HepG2 (cell line): ENCODE results near the gene NMU. TPM values are rescaled to one million over a fixed set of nuclear protein-coding genes. Genes with fewer than 3 reads are reported as not detected.

Source experiments
- ASH2L ChIP-seq: fragments of 300-600, 200-600 bp; sonication (generic); IDR thresholded peaks from 2 replicates; pipeline ENCODE4 v1.7.0; 2017; ENCODE audit warnings: low read depth, mild to moderate bottlenecking, moderate library complexity, mixed read lengths, low read length; ENCODE audit not compliant: insufficient read length
- CREB1 ChIP-seq, 2 experiments: fragments of 450-650 bp in 1 of 2; IDR thresholded peaks; 2 replicates each; pipeline ENCODE4 v1.6.1; 2016 to 2017; ENCODE audit warnings: control low read depth in 1 of 2, mild to moderate bottlenecking in 1 of 2, missing compliant biosample characterization in 1 of 2, missing genetic modification characterization in 1 of 2
- KDM2A ChIP-seq: sonication (generic); formaldehyde crosslinking; IDR thresholded peaks from 2 replicates; pipeline ENCODE4 v1.4.0; 2020; ENCODE audit warnings: low read depth, missing genetic modification reagents, borderline replicate concordance
- MZF1 ChIP-seq: sonication (generic); formaldehyde crosslinking; IDR thresholded peaks from 2 replicates; pipeline ENCODE4 v1.8.1; 2023; ENCODE audit warnings: mild to moderate bottlenecking, missing genetic modification reagents, borderline replicate concordance
- NAIF1 ChIP-seq: sonication (generic); formaldehyde crosslinking; IDR thresholded peaks from 2 replicates; pipeline ENCODE4 v1.5.0; 2020; ENCODE audit warnings: mild to moderate bottlenecking, missing genetic modification reagents, borderline replicate concordance
- PAF1 ChIP-seq: IDR thresholded peaks from 2 replicates; pipeline ENCODE4 v1.6.1; 2016; ENCODE audit warnings: missing genetic modification reagents, missing compliant biosample characterization
- PPARG ChIP-seq: conservative IDR thresholded peaks from 2 replicates; pipeline ENCODE4 v1.6.1; 2016; ENCODE audit warnings: missing biosample characterization, missing genetic modification reagents
- RCOR2 ChIP-seq: IDR thresholded peaks from 2 replicates; pipeline ENCODE4 v1.6.1; 2016; ENCODE audit warnings: missing biosample characterization, missing genetic modification reagents
- SAP130 ChIP-seq: IDR thresholded peaks from 2 replicates; pipeline ENCODE4 v1.6.1; 2016; ENCODE audit warnings: low read depth
- SMYD3 ChIP-seq: sonication (generic); formaldehyde crosslinking; IDR thresholded peaks from 2 replicates; pipeline ENCODE4 v1.8.1; 2023; ENCODE audit warnings: mild to moderate bottlenecking, missing genetic modification reagents
- SNRNP70 ChIP-seq: fragments of 200-400 bp; formaldehyde crosslinking; IDR thresholded peaks from 2 replicates; pipeline ENCODE4 v1.6.1; 2017; ENCODE audit warnings: mild to moderate bottlenecking, low read depth, low read length, moderate library complexity
- TARDBP ChIP-seq: sonication (generic); formaldehyde crosslinking; IDR thresholded peaks from 2 replicates; pipeline ENCODE4 v1.8.0; 2022; ENCODE audit warnings: mild to moderate bottlenecking, missing genetic modification reagents
- TCF7 ChIP-seq: sonication (generic); IDR thresholded peaks from 2 replicates; pipeline ENCODE4 v1.6.1; 2016; ENCODE audit warnings: antibody characterized with exemption, low read depth
- TOE1 ChIP-seq: sonication (generic); formaldehyde crosslinking; IDR thresholded peaks from 2 replicates; pipeline ENCODE4 v1.4.0; 2020; ENCODE audit warnings: mild to moderate bottlenecking, missing genetic modification reagents
- XBP1 ChIP-seq: sonication (generic); formaldehyde crosslinking; IDR thresholded peaks from 2 replicates; pipeline ENCODE4 v1.5.0; 2020; ENCODE audit warnings: missing genetic modification reagents
- XRCC5 ChIP-seq: fragments of 200-400 bp; formaldehyde crosslinking; optimal IDR thresholded peaks from 2 replicates; pipeline ENCODE3; 2017; ENCODE audit warnings: mild to moderate bottlenecking, low read length
- ZBTB4 ChIP-seq: sonication (generic); formaldehyde crosslinking; IDR thresholded peaks from 2 replicates; pipeline ENCODE4 v1.4.0; 2020; ENCODE audit warnings: missing genetic modification reagents, mild to moderate bottlenecking, borderline replicate concordance
- ZNF235 ChIP-seq: sonication (generic); formaldehyde crosslinking; IDR thresholded peaks from 2 replicates; pipeline ENCODE4 v1.8.1; 2023; ENCODE audit warnings: mild to moderate bottlenecking, missing genetic modification reagents, borderline replicate concordance
- ZNF333 ChIP-seq: sonication (generic); formaldehyde crosslinking; IDR thresholded peaks from 2 replicates; pipeline ENCODE4 v1.4.0; 2020; ENCODE audit warnings: mild to moderate bottlenecking, missing genetic modification reagents, borderline replicate concordance
- ZNF484 ChIP-seq: sonication (generic); formaldehyde crosslinking; IDR thresholded peaks from 2 replicates; pipeline ENCODE4 v1.5.1; 2020; ENCODE audit warnings: mild to moderate bottlenecking, low read depth, missing genetic modification reagents, borderline replicate concordance
- ZNF580 ChIP-seq: IDR thresholded peaks from 2 replicates; pipeline ENCODE4 v1.6.1; 2016; ENCODE audit warnings: low read depth, borderline replicate concordance
- ZNF672 ChIP-seq: sonication (generic); formaldehyde crosslinking; IDR thresholded peaks from 2 replicates; pipeline ENCODE4 v1.8.1; 2022; ENCODE audit warnings: missing genetic modification reagents
- polyA plus RNA-seq, 8 experiments: library from polyadenylated mRNA; depleted of rRNA in 3 of 8; stranded (reverse) in 7 of 8; unstranded in 1 of 8; fragments of >200 nt; fragmentation: Illumina TruSeq in 4 of 8; extraction: Trizol in 4 of 8; gene quantifications; 2 replicates each; pipeline versions ENCODE4 v1.2.1 to v1.2.3, GENCODE V29; 2011 to 2016; ENCODE audit warnings: low read depth in 4 of 8, missing spikeins in 1 of 8, mixed read lengths in 1 of 8; ENCODE audit not compliant: insufficient read depth in 1 of 8
- total RNA-seq, 5 experiments: library from RNA; depleted of rRNA; stranded (reverse); fragments of >200 nt; fragmentation: Illumina TruSeq; extraction: Trizol; gene quantifications; 2 replicates each; pipeline ENCODE4 v1.2.3, GENCODE V29; 2016; ENCODE audit warnings: low read depth in 1 of 5
- TF ChIP-seq, protein P1 (sequence below): sonication (generic); formaldehyde crosslinking; IDR thresholded peaks from 2 replicates; pipeline ENCODE4 v1.4.0; 2020; ENCODE audit warnings: missing genetic modification reagents, borderline replicate concordance
- TF ChIP-seq, protein P2 (sequence below): sonication (generic); formaldehyde crosslinking; IDR thresholded peaks from 2 replicates; pipeline ENCODE4 v1.5.1; 2020; ENCODE audit warnings: mild to moderate bottlenecking, missing genetic modification reagents, borderline replicate concordance

NMU gene
- total and polyA plus RNA-seq, 2 of the 13 experiments (the other 11 are each of a cell fraction or from before 2014, with no cell fraction given): not detected

DNA sequence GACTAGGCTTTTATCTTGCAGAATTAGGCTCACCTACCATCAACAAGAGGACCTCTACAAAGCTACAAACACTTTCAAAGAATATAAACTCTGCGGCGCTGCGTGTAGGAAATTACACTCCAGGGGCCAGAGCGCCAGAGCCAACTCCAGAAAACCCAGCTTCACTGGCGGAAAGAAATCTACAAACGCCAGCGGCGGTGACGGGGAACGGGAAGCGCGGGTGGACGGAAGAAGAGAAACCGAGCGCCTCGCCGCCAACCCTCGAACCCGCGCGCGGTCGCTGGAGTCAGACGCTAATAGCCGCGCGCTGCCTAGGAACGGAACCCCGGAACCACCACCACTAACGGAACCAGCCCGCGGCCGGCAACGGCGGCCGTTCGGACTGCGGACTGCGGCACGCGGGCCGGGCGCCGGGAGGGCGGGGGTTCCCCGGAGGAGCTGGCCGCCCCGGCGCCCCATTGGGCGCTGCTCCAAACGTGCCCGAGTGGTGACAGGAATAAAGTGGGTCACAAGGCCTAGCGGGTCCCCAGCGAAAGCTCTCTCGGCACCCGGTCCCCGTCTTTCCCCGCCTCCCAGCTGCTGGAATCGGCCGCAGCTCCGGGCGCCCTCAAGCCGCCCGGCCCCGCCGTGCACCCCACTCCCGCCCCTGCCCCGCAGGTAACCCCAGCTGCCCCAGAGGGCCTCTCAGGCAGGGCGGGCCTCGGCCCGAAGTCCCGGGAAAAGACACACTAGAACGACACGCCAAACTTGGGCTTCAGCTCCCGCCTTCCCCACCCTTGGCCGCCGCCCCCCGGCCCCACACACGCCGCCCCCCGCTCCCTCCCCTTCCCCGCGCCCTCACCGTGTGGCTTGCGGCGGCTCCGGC is 90.2 kb downstream of the NMU start (continued):
- TF ChIP-seq ZBTB4 (CRISPR knock-in tag): no peak
- TF ChIP-seq SMYD3 (CRISPR knock-in tag): no peak
- TF ChIP-seq, protein P1, sequence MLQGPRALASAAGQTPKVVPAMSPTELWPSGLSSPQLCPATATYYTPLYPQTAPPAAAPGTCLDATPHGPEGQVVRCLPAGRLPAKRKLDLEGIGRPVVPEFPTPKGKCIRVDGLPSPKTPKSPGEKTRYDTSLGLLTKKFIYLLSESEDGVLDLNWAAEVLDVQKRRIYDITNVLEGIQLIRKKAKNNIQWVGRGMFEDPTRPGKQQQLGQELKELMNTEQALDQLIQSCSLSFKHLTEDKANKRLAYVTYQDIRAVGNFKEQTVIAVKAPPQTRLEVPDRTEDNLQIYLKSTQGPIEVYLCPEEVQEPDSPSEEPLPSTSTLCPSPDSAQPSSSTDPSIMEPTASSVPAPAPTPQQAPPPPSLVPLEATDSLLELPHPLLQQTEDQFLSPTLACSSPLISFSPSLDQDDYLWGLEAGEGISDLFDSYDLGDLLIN (CRISPR knock-in tag): no peak
- no peak for TF ChIP-seq ZNF672 (CRISPR knock-in tag)
- TF ChIP-seq TARDBP (CRISPR knock-in tag): 0 out of 2 replicates have a peak, but pooled peaks have one; percentile 44
- TF ChIP-seq, protein P2, sequence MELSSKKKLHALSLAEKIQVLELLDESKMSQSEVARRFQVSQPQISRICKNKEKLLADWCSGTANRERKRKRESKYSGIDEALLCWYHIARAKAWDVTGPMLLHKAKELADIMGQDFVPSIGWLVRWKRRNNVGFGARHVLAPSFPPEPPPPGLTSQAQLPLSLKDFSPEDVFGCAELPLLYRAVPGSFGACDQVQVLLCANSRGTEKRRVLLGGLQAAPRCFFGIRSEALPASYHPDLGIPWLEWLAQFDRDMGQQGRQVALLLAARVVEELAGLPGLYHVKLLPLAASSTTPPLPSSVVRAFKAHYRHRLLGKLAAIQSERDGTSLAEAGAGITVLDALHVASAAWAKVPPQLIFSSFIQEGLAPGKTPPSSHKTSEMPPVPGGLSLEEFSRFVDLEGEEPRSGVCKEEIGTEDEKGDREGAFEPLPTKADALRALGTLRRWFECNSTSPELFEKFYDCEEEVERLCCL (CRISPR knock-in tag): no peak
- TF ChIP-seq TCF7: 0 out of 2 replicates have a peak, but pooled peaks have one; percentile 3
- TF ChIP-seq SNRNP70: no peak
- peak; percentile 36; the same call in 1 of the 2 replicates for TF ChIP-seq TOE1 (CRISPR knock-in tag)
- peak; percentile 96 for TF ChIP-seq ZNF235 (CRISPR knock-in tag)
- TF ChIP-seq RCOR2: no peak
- TF ChIP-seq ZNF333: peak; percentile 44; the same call in 1 of the 2 replicates
- no peak for TF ChIP-seq MZF1 (CRISPR knock-in tag)
- 0 out of 2 replicates have a peak, but pooled peaks have one; percentile 29 for TF ChIP-seq PPARG (CRISPR knock-in tag)
- TF ChIP-seq NAIF1 (CRISPR knock-in tag): peak; percentile 40; the same call in 1 of the 2 replicates
- TF ChIP-seq XBP1: no peak
- no peak for TF ChIP-seq ZNF484 (CRISPR knock-in tag)
- peak; percentile 86 for TF ChIP-seq KDM2A (CRISPR knock-in tag)
- TF ChIP-seq ZNF580 (CRISPR knock-in tag): no peak
- peak; percentile 79 for TF ChIP-seq SAP130 (CRISPR knock-in tag)
- no peak for TF ChIP-seq CREB1 (IDR thresholded peaks at IDR 0.05)
- TF ChIP-seq CREB1 (CRISPR knock-in tag; IDR thresholded peaks at IDR 0.05): no peak
- no peak for TF ChIP-seq PAF1
- peak; percentile 74 for TF ChIP-seq XRCC5
- peak; percentile 82 for TF ChIP-seq ASH2L
